Transverse colon (tissue), 4 donors: ENCODE data around the gene MUC5B.

Experiments used
- CTCF ChIP-seq, 5 experiments: fragments of 200-600 bp in 3 of 5; fragments of 450-650 bp in 2 of 5; sonication (generic) in 3 of 5; IDR thresholded peaks; 1 replicate in 2 of 5; 2 replicates in 3 of 5; pipeline ENCODE4 v1.5.1; 2016 to 2017; ENCODE audit warnings: antibody characterized with exemption in 5 of 5, inconsistent platforms in 3 of 5, mild to moderate bottlenecking in 2 of 5, moderate library complexity in 1 of 5
- EP300 ChIP-seq: sonication (generic); formaldehyde crosslinking; IDR thresholded peaks from one replicate; pipeline ENCODE4 v1.6.1; 2017; ENCODE audit warnings: antibody characterized with exemption, low read depth
- POLR2A ChIP-seq: fragments of 450-650 bp; IDR thresholded peaks from one replicate; pipeline ENCODE4 v1.6.1; 2016; ENCODE audit warnings: antibody characterized with exemption, mild to moderate bottlenecking, moderate library complexity
- POLR2AphosphoS5 ChIP-seq, 3 donors: sonication (generic); formaldehyde crosslinking; IDR thresholded peaks; one replicate each; pipeline ENCODE4 v1.6.1; 2016; ENCODE audit warnings: antibody characterized with exemption in 3 of 3

- TF ChIP-seq CTCF (IDR thresholded peaks at IDR 0.05) (no peak), POLR2AphosphoS5 (IDR thresholded peaks at IDR 0.05) (no peak), EP300 (no peak), POLR2A (no peak)
Observed at GRCh38 chr11:1267441-1268100, 44.7 kb downstream of the MUC5B start.
